ENCODE results near the gene H1-8.

H1-8 gene

DNA sequence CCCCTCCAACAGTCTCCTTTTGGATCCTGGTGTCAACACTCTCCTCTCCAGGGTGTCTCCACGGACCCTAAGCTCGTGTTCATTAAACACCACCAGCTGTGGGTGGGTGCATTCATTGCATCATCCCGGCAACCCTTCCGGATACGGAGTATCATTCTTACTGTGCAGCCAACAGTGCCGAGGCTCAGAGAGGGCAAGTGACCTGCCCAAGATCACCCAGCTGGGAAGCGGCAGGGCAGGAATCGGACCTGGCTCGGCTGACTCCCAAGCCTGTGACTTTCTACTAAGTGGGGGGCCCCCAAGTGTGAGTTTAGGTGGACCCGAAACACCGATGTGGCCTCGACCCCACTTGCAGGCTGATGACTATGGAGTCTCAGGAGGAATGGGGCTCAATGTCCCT, 20.4 kb downstream of the H1-8 start:
- Mint-ChIP-seq H3K4me3 (no peak overlapping the region), H3K9me3 (no peaks in the 10 kb centered on the region)
- TF ChIP-seq, protein P1, sequence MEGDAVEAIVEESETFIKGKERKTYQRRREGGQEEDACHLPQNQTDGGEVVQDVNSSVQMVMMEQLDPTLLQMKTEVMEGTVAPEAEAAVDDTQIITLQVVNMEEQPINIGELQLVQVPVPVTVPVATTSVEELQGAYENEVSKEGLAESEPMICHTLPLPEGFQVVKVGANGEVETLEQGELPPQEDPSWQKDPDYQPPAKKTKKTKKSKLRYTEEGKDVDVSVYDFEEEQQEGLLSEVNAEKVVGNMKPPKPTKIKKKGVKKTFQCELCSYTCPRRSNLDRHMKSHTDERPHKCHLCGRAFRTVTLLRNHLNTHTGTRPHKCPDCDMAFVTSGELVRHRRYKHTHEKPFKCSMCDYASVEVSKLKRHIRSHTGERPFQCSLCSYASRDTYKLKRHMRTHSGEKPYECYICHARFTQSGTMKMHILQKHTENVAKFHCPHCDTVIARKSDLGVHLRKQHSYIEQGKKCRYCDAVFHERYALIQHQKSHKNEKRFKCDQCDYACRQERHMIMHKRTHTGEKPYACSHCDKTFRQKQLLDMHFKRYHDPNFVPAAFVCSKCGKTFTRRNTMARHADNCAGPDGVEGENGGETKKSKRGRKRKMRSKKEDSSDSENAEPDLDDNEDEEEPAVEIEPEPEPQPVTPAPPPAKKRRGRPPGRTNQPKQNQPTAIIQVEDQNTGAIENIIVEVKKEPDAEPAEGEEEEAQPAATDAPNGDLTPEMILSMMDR (IDR thresholded peaks at IDR 0.05): no peak

DNA sequence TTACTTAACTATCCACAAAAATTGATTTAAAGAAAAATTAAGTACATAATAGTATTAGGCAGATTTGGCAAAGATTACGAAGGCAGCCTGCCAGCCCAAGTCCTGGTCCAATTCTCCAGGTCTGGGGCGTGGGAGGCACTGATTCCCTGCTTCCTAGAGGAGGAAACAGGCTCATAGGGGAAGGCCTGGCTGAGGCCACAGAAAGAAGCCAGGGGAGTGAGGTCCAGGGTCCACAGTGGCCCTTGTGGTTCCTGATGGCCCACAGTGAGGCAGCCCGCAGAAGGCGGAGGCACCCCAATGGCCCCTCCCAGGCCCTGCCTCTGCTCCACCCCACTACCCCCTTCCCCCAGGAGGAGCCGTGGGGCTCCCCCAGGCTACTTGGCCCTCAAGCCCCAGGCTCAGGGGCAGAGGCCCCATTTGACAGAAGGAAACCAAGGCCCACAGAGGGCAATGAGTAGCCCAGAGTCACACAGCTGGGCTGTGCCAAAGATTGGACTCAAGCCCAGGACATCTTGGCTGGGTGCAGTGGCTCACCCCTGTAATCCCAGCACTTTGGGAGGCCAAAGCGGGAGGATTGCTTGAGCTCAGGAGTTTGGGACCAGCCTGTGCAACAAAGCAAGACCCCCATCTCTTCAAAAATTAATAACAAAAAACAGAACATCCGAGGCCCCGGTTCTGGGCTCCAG, 21.0 kb downstream of the H1-8 start:
- TF ChIP-seq, protein P1 (IDR thresholded peaks at IDR 0.05): no peak
- H3K9me3 Mint-ChIP-seq: no peaks in the 10 kb centered on the region
- H3K27ac Mint-ChIP-seq: no peak overlapping the region
- DNase-seq: no peak
- H3K27me3 Mint-ChIP-seq (ENCODE audit: low read depth, poor library complexity): no peaks in the 10 kb centered on the region
- no peak overlapping the region for H3K4me3 Mint-ChIP-seq
- peaks cover 25% of the 10 kb centered on the region for H3K4me1 Mint-ChIP-seq
- H3K36me3 Mint-ChIP-seq (ENCODE audit: low read depth): no peaks in the 10 kb centered on the region

More for the DNA sequence above, 20.4 kb downstream of the H1-8 start:
- peaks cover 32% of the 10 kb centered on the region for H3K4me1 Mint-ChIP-seq
- no peaks in the 10 kb centered on the region for H3K36me3 Mint-ChIP-seq (ENCODE audit: low read depth)
- H3K27ac Mint-ChIP-seq: no peak overlapping the region
- DNase-seq: no peak
- no peaks in the 10 kb centered on the region for H3K27me3 Mint-ChIP-seq (ENCODE audit: low read depth, poor library complexity)

DNA sequence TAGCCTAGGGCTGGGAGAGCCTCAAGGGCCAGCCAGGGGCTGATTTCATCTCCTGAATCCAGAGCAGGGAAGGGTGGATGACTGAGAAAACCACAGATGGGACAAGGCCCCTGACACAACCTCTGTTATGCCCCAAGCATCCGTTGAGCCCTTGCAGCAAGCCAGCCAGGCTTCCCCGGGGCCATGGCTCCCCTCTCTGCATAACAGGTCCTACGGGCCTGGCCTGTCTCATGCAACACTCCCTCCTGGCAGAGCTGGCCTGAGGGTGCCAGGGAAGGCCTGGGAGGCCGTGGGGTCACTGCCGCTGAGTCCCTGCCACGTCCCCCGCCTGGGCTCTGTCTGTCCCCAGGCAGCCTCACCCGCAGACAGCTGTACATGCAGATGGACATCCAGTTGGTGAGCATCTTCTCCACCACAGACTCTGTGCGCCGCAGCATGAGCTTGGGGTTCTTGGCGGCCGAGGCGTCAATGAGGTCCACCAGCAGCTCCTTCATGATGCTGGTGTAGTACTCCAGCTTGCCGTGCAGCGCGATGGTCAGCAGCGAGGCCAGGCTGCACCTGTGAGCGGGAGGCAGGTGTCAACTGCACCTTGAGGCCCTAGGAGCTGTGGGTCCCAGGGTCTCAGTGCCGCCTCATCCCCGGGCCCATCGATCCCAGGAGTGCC, 22.1 kb downstream of the H1-8 start:
- Mint-ChIP-seq H3K9me3 (no peaks in the 10 kb centered on the region), H3K4me1 (peaks cover 19% of the 10 kb centered on the region), H3K27ac (peak overlapping the region; percentile 71), H3K4me3 (no peak overlapping the region), H3K27me3 (ENCODE audit: low read depth, poor library complexity) (no peaks in the 10 kb centered on the region), H3K36me3 (ENCODE audit: low read depth) (peaks cover 4% of the 10 kb centered on the region)
- TF ChIP-seq, protein P1 (IDR thresholded peaks at IDR 0.05): no peak
- DNase-seq: no peak

DNA sequence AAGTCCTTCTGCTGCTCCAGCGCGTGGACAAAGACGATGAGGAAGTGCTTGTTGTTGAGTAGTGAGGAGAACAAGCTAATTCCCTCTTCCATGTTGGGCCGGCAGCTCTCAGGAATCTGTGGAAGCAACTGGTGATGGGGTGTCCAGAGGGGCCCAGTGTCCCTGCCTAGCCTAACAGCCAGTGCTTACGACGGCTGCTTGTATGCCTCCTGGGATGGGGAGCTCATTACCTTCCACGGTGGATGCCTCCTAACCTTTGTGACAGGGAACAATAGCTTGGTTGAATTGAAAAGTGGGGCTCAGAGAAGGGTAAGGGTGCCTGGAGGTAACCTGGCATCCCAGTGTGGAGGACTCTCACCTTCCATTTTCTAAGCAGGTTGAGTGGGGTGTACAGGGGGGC, 22.9 kb downstream of the H1-8 start:
- Mint-ChIP-seq H3K27me3 (ENCODE audit: low read depth, poor library complexity) (no peaks in the 10 kb centered on the region), H3K4me3 (no peak overlapping the region), H3K27ac (no peak overlapping the region), H3K4me1 (peaks cover 13% of the 10 kb centered on the region), H3K9me3 (no peaks in the 10 kb centered on the region), H3K36me3 (ENCODE audit: low read depth) (peaks cover 4% of the 10 kb centered on the region)
- TF ChIP-seq, protein P1 (IDR thresholded peaks at IDR 0.05): no peak
- no peak for DNase-seq

DNA sequence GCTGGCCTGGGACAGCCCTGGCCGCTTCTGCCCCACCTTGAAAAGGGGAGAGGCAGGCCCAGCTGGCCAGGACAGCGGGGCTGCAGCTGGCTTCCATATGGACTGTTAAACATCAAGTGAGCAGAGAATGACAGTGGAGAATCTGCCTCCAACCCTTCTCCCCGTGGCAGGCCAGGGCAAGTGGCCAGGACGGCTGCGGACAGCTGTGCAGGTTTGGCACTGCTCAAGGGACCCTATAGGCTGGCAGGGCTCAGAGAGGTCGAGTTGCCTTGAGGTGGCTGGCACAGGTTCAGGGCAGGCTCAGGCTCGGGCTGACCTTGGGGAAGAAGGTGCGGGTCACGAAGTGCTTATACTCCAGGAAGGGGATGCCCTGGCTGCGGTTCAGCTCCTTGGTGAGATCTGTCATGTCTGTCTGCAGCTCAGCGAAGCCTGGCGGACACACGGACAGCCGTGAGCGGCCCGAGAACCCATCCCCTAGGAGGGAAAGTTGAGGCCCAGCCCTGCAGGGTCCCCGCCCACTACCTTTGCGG, 24.3 kb downstream of the H1-8 start:
- H3K4me3 Mint-ChIP-seq: no peak overlapping the region
- no peak for DNase-seq
- peaks cover 3% of the 10 kb centered on the region for H3K27me3 Mint-ChIP-seq (ENCODE audit: low read depth, poor library complexity)
- H3K36me3 Mint-ChIP-seq (ENCODE audit: low read depth): peaks cover 4% of the 10 kb centered on the region
- TF ChIP-seq, protein P1 (IDR thresholded peaks at IDR 0.05): no peak
- no peaks in the 10 kb centered on the region for H3K9me3 Mint-ChIP-seq
- peaks cover 11% of the 10 kb centered on the region for H3K4me1 Mint-ChIP-seq
- H3K27ac Mint-ChIP-seq: no peak overlapping the region
